ENCODE results near the gene SAP30BP. TPM values are rescaled to one million over a fixed set of nuclear protein-coding genes. Genes with fewer than 3 reads are reported as not detected.

The SAP30BP gene
- total RNA-seq, 3 donors from 2014 or later (not counting 1 experiment from before 2014, with no cell fraction given), result 234 to 246 (median 240) TPM

- 75% methylated on average over 3 of the region's 4 CpGs for WGBS (ENCODE audit: insufficient coverage)
- no peak overlapping the region for H3K4me3 Mint-ChIP-seq
- H3K4me1 ChIP-seq (ENCODE audit: control insufficient read depth, insufficient read depth, low read length), result peaks cover 12% of the 10 kb centered on the region
- no peaks in the 10 kb centered on the region for H3K27me3 Mint-ChIP-seq (ENCODE audit: low read depth in 2 of 2)
- H3K36me3 Mint-ChIP-seq, result no peaks in the 10 kb centered on the region
- no peak overlapping the region for H3K4me3 ChIP-seq (ENCODE audit: low read length)
- no peaks in the 10 kb centered on the region for H3K27me3 ChIP-seq (ENCODE audit: control insufficient read depth, insufficient read depth, low read length)
- intact Hi-C loops (cut with micrococcal nuclease), result no loop called here
- TF ChIP-seq, protein P1, sequence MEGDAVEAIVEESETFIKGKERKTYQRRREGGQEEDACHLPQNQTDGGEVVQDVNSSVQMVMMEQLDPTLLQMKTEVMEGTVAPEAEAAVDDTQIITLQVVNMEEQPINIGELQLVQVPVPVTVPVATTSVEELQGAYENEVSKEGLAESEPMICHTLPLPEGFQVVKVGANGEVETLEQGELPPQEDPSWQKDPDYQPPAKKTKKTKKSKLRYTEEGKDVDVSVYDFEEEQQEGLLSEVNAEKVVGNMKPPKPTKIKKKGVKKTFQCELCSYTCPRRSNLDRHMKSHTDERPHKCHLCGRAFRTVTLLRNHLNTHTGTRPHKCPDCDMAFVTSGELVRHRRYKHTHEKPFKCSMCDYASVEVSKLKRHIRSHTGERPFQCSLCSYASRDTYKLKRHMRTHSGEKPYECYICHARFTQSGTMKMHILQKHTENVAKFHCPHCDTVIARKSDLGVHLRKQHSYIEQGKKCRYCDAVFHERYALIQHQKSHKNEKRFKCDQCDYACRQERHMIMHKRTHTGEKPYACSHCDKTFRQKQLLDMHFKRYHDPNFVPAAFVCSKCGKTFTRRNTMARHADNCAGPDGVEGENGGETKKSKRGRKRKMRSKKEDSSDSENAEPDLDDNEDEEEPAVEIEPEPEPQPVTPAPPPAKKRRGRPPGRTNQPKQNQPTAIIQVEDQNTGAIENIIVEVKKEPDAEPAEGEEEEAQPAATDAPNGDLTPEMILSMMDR (IDR thresholded peaks at IDR 0.05), result no peak
- DNase-seq (no peak), ATAC-seq (no peak)
- H3K27ac ChIP-seq (ENCODE audit: low read length), result no peak overlapping the region
- peaks cover 0 to 8% of the 10 kb centered on the region in 2 donors for H3K4me1 Mint-ChIP-seq
- H3K9me3 ChIP-seq (ENCODE audit: control insufficient read depth, insufficient read depth, low read length), result no peaks in the 10 kb centered on the region
- no peaks in the 10 kb centered on the region for H3K9me3 Mint-ChIP-seq
- no peaks in the 10 kb centered on the region for H3K36me3 ChIP-seq (ENCODE audit: control insufficient read depth, insufficient read depth, low read length)
- H3K27ac Mint-ChIP-seq, result no peak overlapping the region
These were observed 67.6 kb downstream of the SAP30BP start for GRCh38 chr17:75734674-75735294.

GRCh38 chr17:75736173-75736835, 69.2 kb downstream of the SAP30BP start:
- H3K9me3 Mint-ChIP-seq, result no peaks in the 10 kb centered on the region
- Histone ChIP-seq H3K27me3 (ENCODE audit: control insufficient read depth, insufficient read depth, low read length) (no peaks in the 10 kb centered on the region), H3K4me1 (ENCODE audit: control insufficient read depth, insufficient read depth, low read length) (peaks cover 12% of the 10 kb centered on the region), H3K9me3 (ENCODE audit: control insufficient read depth, insufficient read depth, low read length) (no peaks in the 10 kb centered on the region), H3K36me3 (ENCODE audit: control insufficient read depth, insufficient read depth, low read length) (no peaks in the 10 kb centered on the region), H3K4me3 (ENCODE audit: low read length) (no peak overlapping the region), H3K27ac (ENCODE audit: low read length) (no peak overlapping the region)
- 94% methylated on average over 26 of the region's 26 CpGs for WGBS (ENCODE audit: insufficient coverage)
- peaks cover 0 to 8% of the 10 kb centered on the region in 2 donors for H3K4me1 Mint-ChIP-seq
- H3K27me3 Mint-ChIP-seq (ENCODE audit: low read depth in 2 of 2), result no peaks in the 10 kb centered on the region
- intact Hi-C loops (cut with micrococcal nuclease), result no loop called here
- H3K4me3 Mint-ChIP-seq, result no peak overlapping the region
- H3K27ac Mint-ChIP-seq, result no peak overlapping the region
- TF ChIP-seq, protein P1 (IDR thresholded peaks at IDR 0.05), result no peak
- ATAC-seq (no peak), DNase-seq (no peak)
- H3K36me3 Mint-ChIP-seq, result no peaks in the 10 kb centered on the region

GRCh38 chr17:75737133-75737962, 70.2 kb downstream of the SAP30BP start:
- Histone ChIP-seq H3K36me3 (ENCODE audit: control insufficient read depth, insufficient read depth, low read length) (no peaks in the 10 kb centered on the region), H3K4me3 (ENCODE audit: low read length) (no peak overlapping the region), H3K27me3 (ENCODE audit: control insufficient read depth, insufficient read depth, low read length) (no peaks in the 10 kb centered on the region), H3K9me3 (ENCODE audit: control insufficient read depth, insufficient read depth, low read length) (no peaks in the 10 kb centered on the region), H3K27ac (ENCODE audit: low read length) (no peak overlapping the region), H3K4me1 (ENCODE audit: control insufficient read depth, insufficient read depth, low read length) (peaks cover 12% of the 10 kb centered on the region)
- Mint-ChIP-seq H3K27me3 (ENCODE audit: low read depth in 2 of 2) (no peaks in the 10 kb centered on the region), H3K9me3 (no peaks in the 10 kb centered on the region), H3K27ac (no peak overlapping the region), H3K36me3 (no peaks in the 10 kb centered on the region), H3K4me3 (no peak overlapping the region), H3K4me1 (peaks cover 0 to 8% of the 10 kb centered on the region in 2 donors)
- ATAC-seq (no peak), DNase-seq (no peak)
- intact Hi-C loops (cut with micrococcal nuclease), result no loop called here
- 90% methylated on average over 20 of the region's 20 CpGs for WGBS (ENCODE audit: insufficient coverage)
- TF ChIP-seq, protein P1 (IDR thresholded peaks at IDR 0.05), result no peak
